ENCODE measurements around the gene ELOVL5.

Gene ELOVL5

GRCh38 chr6:53300656-53301551 is 47.8 kb downstream of the ELOVL5 start:
- peak; percentile 61 for DNase-seq (ENCODE audit: low read depth)
- no peak for TF ChIP-seq CTCF (IDR thresholded peaks at IDR 0.05; ENCODE audit: low read length, missing control alignments)
- no peak overlapping the region for H3K4me3 ChIP-seq (replicated peaks; ENCODE audit: low read depth, low read length)

- TF ChIP-seq CTCF (IDR thresholded peaks at IDR 0.05; ENCODE audit: low read length, missing control alignments), result no peak
- DNase-seq (ENCODE audit: low read depth), result no peak
- H3K4me3 ChIP-seq (replicated peaks; ENCODE audit: low read depth, low read length), result no peak overlapping the region
Observed at GRCh38 chr6:53299331-53300005, 49.3 kb downstream of the ELOVL5 start.

GRCh38 chr6:53297004-53297403 is 51.7 kb downstream of the ELOVL5 start:
- H3K4me3 ChIP-seq (replicated peaks; ENCODE audit: low read depth, low read length), result no peak overlapping the region
- no peak for DNase-seq (ENCODE audit: low read depth)
- TF ChIP-seq CTCF (IDR thresholded peaks at IDR 0.05; ENCODE audit: low read length, missing control alignments), result no peak

- no peak for TF ChIP-seq CTCF (IDR thresholded peaks at IDR 0.05; ENCODE audit: low read length, missing control alignments)
- DNase-seq (ENCODE audit: low read depth), result peak; percentile 44
Observed at GRCh38 chr6:53295176-53295575, 53.6 kb downstream of the ELOVL5 start.

GRCh38 chr6:53294611-53295010 is 54.1 kb downstream of the ELOVL5 start:
- DNase-seq (ENCODE audit: low read depth), result no peak
- TF ChIP-seq CTCF (IDR thresholded peaks at IDR 0.05; ENCODE audit: low read length, missing control alignments), result no peak
- H3K4me3 ChIP-seq (replicated peaks; ENCODE audit: low read depth, low read length), result no peak overlapping the region

More at GRCh38 chr6:53295176-53295575, 53.6 kb downstream of the ELOVL5 start:
- H3K4me3 ChIP-seq (replicated peaks; ENCODE audit: low read depth, low read length), result no peak overlapping the region

GRCh38 chr6:53294095-53294494 is 54.7 kb downstream of the ELOVL5 start:
- peak; percentile 78 for TF ChIP-seq CTCF (IDR thresholded peaks at IDR 0.05; ENCODE audit: low read length, missing control alignments)
- no peak overlapping the region for H3K4me3 ChIP-seq (replicated peaks; ENCODE audit: low read depth, low read length)
- peak; percentile 48 for DNase-seq (ENCODE audit: low read depth)
